GM19328 (cell line): ENCODE data around the gene RPS6KL1.

Experiments used
- ATAC-seq: cut with Tn5 transposase; IDR thresholded peaks from one replicate; pipeline ENCODE4 v1.9.1; 2021; ENCODE audit warnings: mild to moderate bottlenecking, moderate library complexity; ENCODE audit not compliant: unreplicated experiment

Gene RPS6KL1

DNA sequence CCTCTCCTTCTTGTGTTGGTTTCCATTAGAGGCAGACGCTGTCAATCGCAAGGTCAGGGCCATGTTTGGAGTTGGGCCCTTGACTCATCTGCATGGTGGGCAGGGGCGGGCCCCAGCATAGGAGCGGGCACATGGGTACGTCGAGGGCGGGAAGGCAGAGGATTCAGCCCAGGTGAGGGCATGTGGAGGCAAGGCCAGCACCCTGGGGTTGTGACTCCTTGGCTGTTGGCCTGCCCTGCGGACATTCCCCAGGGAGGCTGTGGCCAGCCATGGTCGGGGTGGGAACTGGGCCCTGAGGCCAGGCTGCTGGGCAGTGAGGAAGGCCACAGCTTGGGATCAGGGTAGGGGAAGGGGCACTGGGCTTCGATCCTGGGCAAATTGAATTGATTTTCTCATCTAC is 10.3 kb downstream of the RPS6KL1 start:
- no peak for ATAC-seq

DNA sequence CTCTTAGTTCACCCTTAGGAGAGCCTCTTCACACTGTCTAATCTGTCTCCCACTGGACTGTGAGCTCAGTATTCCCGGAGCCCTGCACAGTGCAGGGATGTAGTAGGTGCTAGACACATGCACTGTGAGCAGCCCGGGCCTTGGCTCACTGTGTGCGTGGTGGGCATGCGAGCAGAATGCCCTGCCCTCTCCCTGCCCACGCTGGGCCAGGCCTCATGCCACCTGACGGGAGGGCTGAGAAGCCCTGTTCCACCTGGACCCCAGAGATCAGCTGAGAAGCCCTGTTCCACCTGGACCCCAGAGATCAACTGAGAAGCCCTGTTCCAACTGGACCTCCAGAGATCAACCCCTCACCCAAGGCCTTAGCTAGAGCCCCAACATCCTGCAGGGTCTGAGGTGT is 10.9 kb downstream of the RPS6KL1 start:
- ATAC-seq: no peak

DNA sequence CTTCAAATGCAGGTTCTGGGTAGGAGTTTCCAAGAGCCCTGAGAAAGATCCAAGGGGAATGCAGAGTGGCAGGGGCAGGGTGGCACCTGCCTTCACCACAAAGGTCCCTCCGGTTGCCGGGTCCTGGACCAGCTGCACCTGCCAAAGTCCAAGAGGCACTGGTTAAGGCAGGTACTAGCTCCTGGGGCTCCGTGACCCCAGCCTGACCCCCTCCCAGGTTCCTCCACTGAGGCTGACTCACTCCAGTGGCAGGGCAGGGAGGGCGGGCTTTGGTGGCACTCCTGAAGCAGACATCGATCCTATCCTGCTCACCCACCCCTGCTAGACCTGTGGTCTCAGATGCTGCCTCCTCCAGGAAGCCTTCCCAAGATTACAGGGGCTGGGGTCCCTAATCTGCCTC is 11.4 kb downstream of the RPS6KL1 start:
- no peak for ATAC-seq

DNA sequence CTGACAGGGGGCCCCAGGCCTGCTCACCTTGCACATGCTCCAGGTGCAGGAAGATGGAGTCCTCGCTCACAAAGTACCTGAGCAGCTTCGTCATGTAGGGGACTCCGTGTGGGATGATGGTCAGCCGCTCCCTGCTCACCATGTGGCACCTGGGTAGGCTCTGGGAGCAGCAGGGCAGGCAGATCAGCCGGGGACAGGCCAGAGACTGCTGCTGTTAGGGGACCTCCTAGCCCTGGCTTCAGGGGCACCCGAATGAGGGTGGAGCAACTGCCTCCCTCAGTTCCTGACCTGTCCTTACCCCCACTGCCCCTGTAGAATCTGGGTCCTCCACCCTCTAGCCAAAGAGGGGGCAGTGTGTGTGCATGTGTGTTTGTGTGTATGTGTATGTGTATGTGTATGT is 11.8 kb downstream of the RPS6KL1 start:
- ATAC-seq: no peak

DNA sequence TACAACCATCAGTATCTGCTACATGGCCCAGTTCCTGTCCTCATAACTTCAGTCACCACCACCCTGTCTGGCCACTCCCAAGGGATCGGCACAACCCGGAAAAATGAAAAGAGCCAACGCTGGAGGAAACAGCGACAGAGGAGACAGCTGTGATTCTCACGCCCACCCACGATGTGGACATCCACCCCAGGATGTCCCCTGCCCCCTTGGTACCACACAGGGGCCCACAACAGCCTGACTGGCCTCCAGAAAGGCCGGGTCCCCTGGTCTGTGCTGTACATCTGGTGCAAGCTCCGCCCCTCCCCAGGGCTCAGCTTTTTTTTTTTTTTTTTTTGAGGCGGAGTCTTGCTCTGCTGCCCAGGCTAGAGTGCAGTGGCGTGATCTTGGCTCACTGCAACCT is 12.5 kb downstream of the RPS6KL1 start:
- no peak for ATAC-seq

GRCh38 chr14:74909911-74910310 is 13.1 kb downstream of the RPS6KL1 start:
- ATAC-seq: no peak

GRCh38 chr14:74909501-74909900 is 13.6 kb downstream of the RPS6KL1 start:
- no peak for ATAC-seq

- ATAC-seq: no peak
Measured at GRCh38 chr14:74908861-74909341, 14.2 kb downstream of the RPS6KL1 start.

GRCh38 chr14:74907744-74908143 is 15.3 kb downstream of the RPS6KL1 start:
- ATAC-seq: no peak

DNA sequence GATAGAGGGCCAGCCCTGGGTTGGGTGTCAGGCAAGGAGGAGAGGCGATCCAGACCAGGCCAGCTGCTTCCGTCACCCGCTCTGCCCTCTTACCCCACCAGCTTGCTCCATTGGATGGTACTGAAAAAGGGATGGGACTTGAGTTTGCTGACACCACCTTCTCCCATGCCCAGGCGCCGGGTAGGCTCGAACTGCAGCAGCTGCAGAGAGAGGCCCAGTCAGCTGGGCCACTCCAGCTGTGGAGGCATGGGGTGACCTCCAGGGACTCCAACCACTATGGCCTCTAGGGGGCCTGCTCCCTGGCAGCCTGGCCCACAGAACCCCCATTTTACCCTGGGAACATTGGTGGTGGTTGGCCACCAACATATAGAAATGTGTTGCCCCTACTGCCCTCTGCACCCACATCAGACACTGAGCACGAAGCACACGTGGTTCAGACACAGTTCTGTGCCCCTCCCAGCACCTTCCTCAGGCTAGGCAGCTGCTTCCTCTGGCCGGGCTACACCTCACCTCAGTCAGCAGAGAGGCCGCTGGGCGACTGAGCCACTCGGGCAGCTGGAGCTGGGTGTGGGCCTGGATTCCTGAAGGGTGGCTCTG is 16.0 kb downstream of the RPS6KL1 start:
- ATAC-seq: no peak

DNA sequence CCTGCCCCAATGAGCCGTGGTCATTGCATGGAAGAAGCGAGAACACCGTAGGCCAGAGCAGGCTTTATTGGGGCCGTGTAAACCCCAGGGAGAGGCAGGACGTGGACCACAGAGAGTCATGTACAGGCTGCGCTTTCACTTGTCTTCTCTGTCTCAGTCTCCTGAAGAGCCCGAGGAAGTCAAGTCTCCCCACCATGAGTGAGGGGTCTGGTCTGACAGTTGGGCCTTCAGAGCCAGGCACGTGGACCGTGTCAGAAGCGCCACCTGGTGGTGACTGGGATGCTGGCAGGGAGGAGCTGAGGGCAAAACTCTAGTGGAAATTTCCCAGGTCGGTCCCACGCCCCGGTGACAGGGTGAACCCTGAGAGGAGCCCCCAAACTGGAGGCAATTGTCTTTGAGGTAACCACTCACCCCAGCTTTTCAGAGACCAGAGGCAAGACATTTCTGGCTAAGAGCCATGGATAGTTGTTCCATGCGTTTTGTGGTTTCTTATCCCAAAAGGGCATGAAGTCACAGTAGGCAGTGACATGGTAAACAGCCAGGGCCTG is 17.4 kb downstream of the RPS6KL1 start:
- no peak for ATAC-seq

- no peak for ATAC-seq
Measured at GRCh38 chr14:74904635-74905503, 18.2 kb downstream of the RPS6KL1 start.

DNA sequence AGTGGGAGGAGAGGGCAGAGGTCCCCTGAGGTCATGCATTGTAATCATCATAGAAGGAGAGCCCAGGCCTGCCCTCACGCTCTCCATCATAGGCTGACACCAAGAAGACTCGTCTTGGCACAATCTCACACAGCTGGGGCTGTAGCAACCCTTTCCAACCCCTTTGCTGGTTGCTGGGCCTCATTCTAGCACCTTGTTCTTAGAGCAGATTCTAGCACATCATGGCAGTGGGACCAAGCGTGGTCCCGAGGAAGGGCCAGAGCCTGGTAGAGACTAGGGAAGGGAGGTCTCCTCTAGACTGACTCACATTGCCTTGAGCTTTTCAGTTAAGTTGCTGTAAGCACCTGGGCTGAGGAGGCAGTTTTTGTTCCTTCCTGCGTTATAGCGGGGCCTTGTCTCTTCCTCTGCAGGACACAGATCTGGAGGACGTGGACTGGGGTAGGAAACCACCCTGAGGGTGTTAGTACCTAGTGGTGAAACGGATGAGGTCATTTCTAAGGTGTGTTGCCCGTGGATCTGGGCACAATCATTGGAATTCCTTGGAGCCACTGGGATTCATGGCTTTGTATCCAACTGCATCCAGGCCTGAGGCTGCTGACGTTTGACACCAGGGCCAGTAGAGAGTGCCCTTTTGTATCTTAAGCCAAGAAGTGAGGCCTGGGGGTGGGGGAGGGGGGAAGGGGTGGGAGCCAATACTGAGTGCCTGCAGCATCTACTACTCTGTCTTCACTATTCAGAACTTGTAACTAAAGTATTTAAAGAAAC is 19.9 kb downstream of the RPS6KL1 start:
- ATAC-seq: no peak

DNA sequence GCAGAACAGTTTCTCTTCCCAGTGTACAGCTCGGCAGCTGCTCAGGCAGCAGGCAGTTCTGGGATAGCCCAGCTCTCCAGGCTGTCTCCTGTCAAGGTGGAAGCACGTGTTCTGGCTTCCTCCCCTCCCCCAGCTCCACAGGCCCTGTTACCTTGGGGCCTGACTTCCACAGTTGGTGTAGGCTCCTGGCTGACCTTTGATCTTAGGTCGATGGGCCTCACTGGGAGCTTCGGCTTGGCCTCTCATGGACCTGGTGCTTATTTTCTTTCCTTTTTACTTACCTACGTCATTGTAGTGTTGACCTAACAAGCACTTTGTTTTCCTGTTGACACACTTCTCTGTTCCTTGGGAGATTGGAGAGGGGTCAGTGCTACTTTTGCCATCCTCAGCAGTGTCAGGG is 24.4 kb downstream of the RPS6KL1 start:
- ATAC-seq: no peak

GRCh38 chr14:74898083-74898482 is 25.0 kb downstream of the RPS6KL1 start:
- ATAC-seq: no peak

DNA sequence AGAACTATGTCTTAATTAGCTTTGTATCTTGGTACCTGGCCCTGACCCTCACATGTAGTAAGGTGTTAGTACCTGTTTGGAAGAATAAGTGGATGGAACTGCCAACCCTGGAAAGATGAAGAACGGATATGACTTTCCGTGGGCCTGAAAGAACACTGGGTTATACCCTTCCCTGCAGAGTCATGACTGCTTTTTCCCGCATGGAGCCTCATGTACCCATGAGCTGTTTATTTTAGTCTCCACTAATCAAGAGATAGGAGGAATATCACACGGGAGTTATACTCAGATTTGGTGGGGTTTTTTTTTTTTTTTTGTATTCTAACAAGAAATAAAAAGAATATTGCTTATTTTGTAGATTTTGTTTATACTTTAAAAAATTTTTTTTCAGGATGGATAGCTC is 25.4 kb downstream of the RPS6KL1 start:
- no peak for ATAC-seq

GRCh38 chr14:74896400-74896799 is 26.7 kb downstream of the RPS6KL1 start:
- no peak for ATAC-seq

GRCh38 chr14:74893614-74894091 is 29.4 kb downstream of the RPS6KL1 start:
- ATAC-seq: no peak

DNA sequence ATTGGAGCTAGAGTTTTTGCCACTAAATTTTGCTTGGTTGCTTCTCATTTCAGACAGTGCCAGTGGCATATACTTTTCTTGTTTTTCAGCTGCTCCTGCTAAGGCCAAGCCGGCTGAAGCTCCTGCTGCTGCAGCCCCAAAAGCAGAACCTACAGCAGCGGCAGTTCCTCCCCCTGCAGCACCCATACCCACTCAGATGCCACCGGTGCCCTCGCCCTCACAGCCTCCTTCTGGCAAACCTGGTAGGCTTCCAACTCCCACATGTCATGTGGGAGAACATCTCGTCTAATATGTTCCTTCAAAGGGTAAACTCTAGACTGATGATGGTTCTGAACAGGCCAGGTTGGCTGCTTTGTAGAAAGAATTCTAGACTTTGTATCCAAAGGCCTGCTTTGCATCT is 30.3 kb downstream of the RPS6KL1 start:
- no peak for ATAC-seq

DNA sequence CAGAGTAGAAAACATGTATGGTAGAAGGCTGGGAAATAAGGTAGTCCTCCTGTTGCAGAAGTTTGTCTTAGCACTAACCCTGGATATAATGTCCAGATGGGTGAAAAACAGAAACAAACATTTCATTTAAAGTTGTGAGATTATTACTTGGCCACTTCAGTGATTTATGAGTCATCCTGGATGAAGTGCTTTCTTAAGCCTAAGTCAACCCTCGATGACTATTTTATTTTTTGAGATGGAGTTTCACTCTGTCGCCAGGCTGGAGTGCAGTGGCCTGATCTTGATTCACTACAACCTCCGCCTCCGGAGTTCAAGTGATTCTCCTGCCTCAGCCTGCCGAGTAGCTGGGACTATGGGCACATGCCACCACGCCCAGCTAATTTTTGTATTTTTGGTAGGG is 31.2 kb downstream of the RPS6KL1 start:
- no peak for ATAC-seq

- ATAC-seq: no peak
Measured at GRCh38 chr14:74890262-74890661, 32.8 kb downstream of the RPS6KL1 start.
